ENCODE results near the gene FMN2. TPM values are rescaled to one million over a fixed set of nuclear protein-coding genes. Genes with fewer than 3 reads are reported as not detected.
A peak's percentile ranks its signal among the peaks of the same experiment; 100 is the strongest.

Gene FMN2
- total RNA-seq, 1 experiment from 2014 or later, result not detected

GRCh38 chr1:240126821-240127220 lies 35.1 kb downstream of the FMN2 start:
- in situ Hi-C loops (cut with HindIII; ENCODE audit: low sequenced_read_pairs), result no loop called here
- no peak for DNase-seq (ENCODE audit: low spot score)

GRCh38 chr1:240128366-240128765 lies 36.7 kb downstream of the FMN2 start:
- peak; percentile 44 for DNase-seq (ENCODE audit: low spot score)
- in situ Hi-C loops (cut with HindIII; ENCODE audit: low sequenced_read_pairs), result no loop called here

GRCh38 chr1:240134113-240134512 lies 42.4 kb downstream of the FMN2 start:
- in situ Hi-C loops (cut with HindIII; ENCODE audit: low sequenced_read_pairs), result no loop called here
- DNase-seq (ENCODE audit: low spot score), result no peak

- in situ Hi-C loops (cut with HindIII; ENCODE audit: low sequenced_read_pairs), result no loop called here
- no peak for DNase-seq (ENCODE audit: low spot score)
Observed at GRCh38 chr1:240134596-240134995, 42.9 kb downstream of the FMN2 start.

GRCh38 chr1:240136402-240136801 lies 44.7 kb downstream of the FMN2 start:
- no peak for DNase-seq (ENCODE audit: low spot score)
- in situ Hi-C loops (cut with HindIII; ENCODE audit: low sequenced_read_pairs), result no loop called here

- DNase-seq (ENCODE audit: low spot score), result no peak
- in situ Hi-C loops (cut with HindIII; ENCODE audit: low sequenced_read_pairs), result no loop called here
Observed at GRCh38 chr1:240138867-240139266, 47.2 kb downstream of the FMN2 start.

GRCh38 chr1:240139511-240139910 lies 47.8 kb downstream of the FMN2 start:
- in situ Hi-C loops (cut with HindIII; ENCODE audit: low sequenced_read_pairs), result no loop called here
- no peak for DNase-seq (ENCODE audit: low spot score)

GRCh38 chr1:240145120-240145519 lies 53.4 kb downstream of the FMN2 start:
- DNase-seq (ENCODE audit: low spot score), result no peak
- in situ Hi-C loops (cut with HindIII; ENCODE audit: low sequenced_read_pairs), result no loop called here

GRCh38 chr1:240148333-240148732 lies 56.6 kb downstream of the FMN2 start:
- in situ Hi-C loops (cut with HindIII; ENCODE audit: low sequenced_read_pairs), result no loop called here
- no peak for DNase-seq (ENCODE audit: low spot score)

GRCh38 chr1:240149484-240150094 lies 57.9 kb downstream of the FMN2 start:
- in situ Hi-C loops (cut with HindIII; ENCODE audit: low sequenced_read_pairs), result no loop called here
- DNase-seq (ENCODE audit: low spot score), result peak; percentile 84

GRCh38 chr1:240151136-240151735 lies 59.6 kb downstream of the FMN2 start:
- in situ Hi-C loops (cut with HindIII; ENCODE audit: low sequenced_read_pairs), result no loop called here
- no peak for DNase-seq (ENCODE audit: low spot score)

GRCh38 chr1:240152611-240153297 lies 61.1 kb downstream of the FMN2 start:
- no peak for DNase-seq (ENCODE audit: low spot score)
- in situ Hi-C loops (cut with HindIII; ENCODE audit: low sequenced_read_pairs), result no loop called here

GRCh38 chr1:240155605-240156004 lies 63.9 kb downstream of the FMN2 start:
- in situ Hi-C loops (cut with HindIII; ENCODE audit: low sequenced_read_pairs), result no loop called here
- DNase-seq (ENCODE audit: low spot score), result no peak

GRCh38 chr1:240164742-240165141 lies 73.1 kb downstream of the FMN2 start:
- no peak for DNase-seq (ENCODE audit: low spot score)
- in situ Hi-C loops (cut with HindIII; ENCODE audit: low sequenced_read_pairs), result no loop called here

- no peak for DNase-seq (ENCODE audit: low spot score)
- in situ Hi-C loops (cut with HindIII; ENCODE audit: low sequenced_read_pairs), result no loop called here
Observed at GRCh38 chr1:240169188-240169587, 77.5 kb downstream of the FMN2 start.

GRCh38 chr1:240170266-240170665 lies 78.6 kb downstream of the FMN2 start:
- in situ Hi-C loops (cut with HindIII; ENCODE audit: low sequenced_read_pairs), result no loop called here
- peak; percentile 30 for DNase-seq (ENCODE audit: low spot score)

- in situ Hi-C loops (cut with HindIII; ENCODE audit: low sequenced_read_pairs), result no loop called here
- DNase-seq (ENCODE audit: low spot score), result no peak
Observed at GRCh38 chr1:240170806-240171205, 79.1 kb downstream of the FMN2 start.

GRCh38 chr1:240171907-240172306 lies 80.2 kb downstream of the FMN2 start:
- in situ Hi-C loops (cut with HindIII; ENCODE audit: low sequenced_read_pairs), result no loop called here
- DNase-seq (ENCODE audit: low spot score), result no peak

- in situ Hi-C loops (cut with HindIII; ENCODE audit: low sequenced_read_pairs), result no loop called here
- DNase-seq (ENCODE audit: low spot score), result no peak
Observed at GRCh38 chr1:240173836-240174235, 82.2 kb downstream of the FMN2 start.

- in situ Hi-C loops (cut with HindIII; ENCODE audit: low sequenced_read_pairs), result no loop called here
Observed at GRCh38 chr1:240174734-240175133, 83.1 kb downstream of the FMN2 start.

GRCh38 chr1:240178366-240178765 lies 86.7 kb downstream of the FMN2 start:
- peak; percentile 34 for DNase-seq (ENCODE audit: low spot score)
- in situ Hi-C loops (cut with HindIII; ENCODE audit: low sequenced_read_pairs), result no loop called here

More at GRCh38 chr1:240174734-240175133, 83.1 kb downstream of the FMN2 start:
- no peak for DNase-seq (ENCODE audit: low spot score)

Measured in G401 (cell line).